GM12872 (cell line): Measurements from ENCODE around the gene HOXA10.

Source experiments
- TF ChIP-seq, protein P1 (sequence below): IDR thresholded peaks from 3 replicates; pipeline ENCODE4 v1.5.1; 2011; ENCODE audit warnings: low read depth, mild to moderate bottlenecking, low read length, moderate library complexity; ENCODE audit not compliant: insufficient read depth

HOXA10 gene

GRCh38 chr7:27128776-27129728 lies 45.1 kb downstream of the HOXA10 start:
- TF ChIP-seq, protein P1, sequence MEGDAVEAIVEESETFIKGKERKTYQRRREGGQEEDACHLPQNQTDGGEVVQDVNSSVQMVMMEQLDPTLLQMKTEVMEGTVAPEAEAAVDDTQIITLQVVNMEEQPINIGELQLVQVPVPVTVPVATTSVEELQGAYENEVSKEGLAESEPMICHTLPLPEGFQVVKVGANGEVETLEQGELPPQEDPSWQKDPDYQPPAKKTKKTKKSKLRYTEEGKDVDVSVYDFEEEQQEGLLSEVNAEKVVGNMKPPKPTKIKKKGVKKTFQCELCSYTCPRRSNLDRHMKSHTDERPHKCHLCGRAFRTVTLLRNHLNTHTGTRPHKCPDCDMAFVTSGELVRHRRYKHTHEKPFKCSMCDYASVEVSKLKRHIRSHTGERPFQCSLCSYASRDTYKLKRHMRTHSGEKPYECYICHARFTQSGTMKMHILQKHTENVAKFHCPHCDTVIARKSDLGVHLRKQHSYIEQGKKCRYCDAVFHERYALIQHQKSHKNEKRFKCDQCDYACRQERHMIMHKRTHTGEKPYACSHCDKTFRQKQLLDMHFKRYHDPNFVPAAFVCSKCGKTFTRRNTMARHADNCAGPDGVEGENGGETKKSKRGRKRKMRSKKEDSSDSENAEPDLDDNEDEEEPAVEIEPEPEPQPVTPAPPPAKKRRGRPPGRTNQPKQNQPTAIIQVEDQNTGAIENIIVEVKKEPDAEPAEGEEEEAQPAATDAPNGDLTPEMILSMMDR = no peak

DNA sequence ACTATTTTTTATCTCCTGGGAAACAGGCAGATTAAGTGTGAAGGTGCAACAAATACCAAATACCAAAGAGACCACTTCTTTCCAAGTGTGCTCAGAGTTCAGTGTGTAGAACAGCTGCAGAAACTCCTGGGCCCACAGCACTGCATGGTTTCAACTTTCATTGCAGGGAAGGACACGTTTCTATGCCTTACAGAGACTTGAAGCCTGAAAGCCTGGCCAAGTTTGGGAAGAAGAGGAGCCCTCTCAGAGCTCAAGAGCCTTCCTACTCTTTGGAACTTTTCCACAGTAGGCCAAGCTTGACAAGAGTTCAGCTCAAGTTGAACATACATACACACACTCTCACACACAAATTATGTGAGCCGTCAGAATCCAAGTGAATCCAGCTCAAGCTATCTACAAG lies 46.1 kb downstream of the HOXA10 start:
- TF ChIP-seq, protein P1 = no peak

GRCh38 chr7:27126596-27127327 lies 47.4 kb downstream of the HOXA10 start:
- TF ChIP-seq, protein P1 = no peak

- TF ChIP-seq, protein P1 = no peak
These were observed 48.1 kb downstream of the HOXA10 start for GRCh38 chr7:27125986-27126394.

DNA sequence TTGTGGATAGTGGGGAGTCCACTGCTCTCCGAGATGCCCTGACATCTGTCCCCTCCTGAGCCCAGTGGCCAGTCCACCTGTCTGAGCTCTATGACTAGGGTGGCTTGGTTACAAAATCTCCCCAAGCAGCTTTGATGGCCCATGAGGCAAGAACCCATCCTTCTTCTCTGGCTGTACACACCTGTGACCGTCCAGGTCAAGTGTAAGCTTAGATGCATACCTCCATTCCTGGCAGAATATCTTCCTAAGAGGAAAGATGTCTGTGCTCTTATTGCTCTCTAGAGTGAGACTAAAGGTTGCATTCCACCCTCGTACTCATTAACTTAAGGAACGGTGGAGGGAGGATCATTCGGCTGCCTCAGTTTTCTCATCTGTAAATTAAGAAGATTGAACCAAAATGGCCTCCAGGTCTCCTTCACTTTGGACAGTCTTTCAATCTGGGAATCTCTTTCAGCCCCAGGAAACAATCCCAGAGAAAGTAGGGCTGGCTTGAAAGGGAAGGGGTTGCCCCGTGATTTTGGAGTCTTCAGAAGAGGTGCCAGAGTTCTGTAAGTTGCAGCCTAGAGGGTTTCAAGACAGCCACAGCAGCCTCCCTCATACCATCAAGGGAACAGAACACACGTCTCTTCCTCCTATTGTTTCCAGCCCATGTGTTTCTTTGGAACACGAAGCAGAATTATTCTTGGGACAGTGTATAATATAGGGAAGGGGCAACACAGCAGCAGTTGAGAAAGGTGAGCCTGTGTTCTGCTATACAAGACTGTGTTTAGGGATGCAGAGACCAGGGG lies 49.0 kb downstream of the HOXA10 start:
- TF ChIP-seq, protein P1 = no peak

DNA sequence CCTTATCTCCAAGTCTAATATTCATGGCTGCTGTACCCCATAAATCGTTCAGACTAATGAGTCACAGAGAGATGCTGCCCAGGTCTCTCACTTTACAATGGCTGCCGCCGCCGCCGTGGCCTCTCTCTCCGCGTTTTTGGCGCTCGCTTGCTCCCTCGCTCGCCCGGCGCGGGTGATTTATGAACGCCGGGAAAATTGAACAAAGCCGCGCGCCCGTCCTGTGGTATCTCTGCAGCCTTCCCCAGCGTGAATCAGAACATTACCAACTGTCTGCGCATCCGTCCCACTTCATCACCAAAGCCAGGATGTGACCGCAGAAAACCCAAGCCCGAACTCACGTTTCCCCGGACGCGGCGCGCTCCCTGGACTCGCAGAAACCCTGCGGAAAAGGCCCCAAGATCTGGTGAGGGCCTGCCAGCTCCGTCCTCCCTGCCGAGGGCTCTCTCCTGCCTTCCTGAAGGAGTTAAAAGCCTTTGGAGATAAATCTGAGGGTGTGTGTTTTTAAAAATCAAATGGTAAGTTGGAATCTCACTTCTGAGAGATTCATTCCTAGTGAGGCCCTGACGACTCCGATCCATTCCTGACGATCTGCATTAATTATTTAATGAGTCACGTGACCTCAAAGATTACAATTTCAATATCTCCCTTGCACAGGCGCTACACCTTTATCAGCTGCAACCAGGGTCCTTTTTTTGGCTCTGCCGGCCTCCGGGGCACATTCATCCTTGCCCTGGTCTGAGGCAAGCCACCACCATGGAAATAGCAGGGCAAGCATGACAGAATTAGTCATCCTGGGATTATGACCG lies 49.8 kb downstream of the HOXA10 start:
- TF ChIP-seq, protein P1 = no peak
